Sigmoid colon (tissue), 7 donors: ENCODE results near the gene SPSB1. TPM values are rescaled to one million over a fixed set of nuclear protein-coding genes. Genes with fewer than 3 reads are reported as not detected.
A peak's percentile ranks its signal among the peaks of the same experiment; 100 is the strongest.

Experiments
- DNase-seq: peaks from one replicate; pipeline ENCODE4 v3.0.0-alpha.2; 2019
- H3K27ac ChIP-seq, 4 donors: fragments of 200-600 bp; sonication (generic); one replicate each; pipeline ENCODE4 v1.5.1; 2016 to 2019; ENCODE audit warnings: mild to moderate bottlenecking in 1 of 4
- H3K27me3 ChIP-seq, 3 donors: fragments of 200-600 bp; sonication (generic); one replicate each; pipeline ENCODE4 v1.5.1; 2019; ENCODE audit warnings: mild to moderate bottlenecking in 1 of 3
- H3K36me3 ChIP-seq, 4 donors: fragments of 200-600 bp; sonication (generic); one replicate each; pipeline ENCODE4 v1.5.1; 2016 to 2019
- H3K4me1 ChIP-seq, 4 donors: fragments of 200-600 bp; sonication (generic); one replicate each; pipeline ENCODE4 v1.5.1; 2017 to 2019
- H3K4me3 ChIP-seq, 4 donors: fragments of 200-600 bp; sonication (generic); one replicate each; pipeline ENCODE4 v1.5.1; 2017 to 2019; ENCODE audit warnings: mild to moderate bottlenecking in 2 of 4, moderate library complexity in 1 of 4
- H3K9me3 ChIP-seq, 4 donors: fragments of 200-600 bp in 3 of 4; sonication (generic) in 3 of 4; one replicate each; pipeline versions ENCODE4 v1.5.1 to v1.6.1; 2013 to 2019
- CTCF ChIP-seq, 4 experiments: fragments of 450-650 bp in 3 of 4; fragments of 200-600 bp in 1 of 4; IDR thresholded peaks; one replicate each; pipeline ENCODE4 v1.5.1; 2016 to 2019; ENCODE audit warnings: antibody characterized with exemption in 4 of 4, mild to moderate bottlenecking in 3 of 4, moderate library complexity in 2 of 4
- EP300 ChIP-seq, 4 donors: sonication (generic); formaldehyde crosslinking; IDR thresholded peaks; one replicate each; pipeline ENCODE4 v1.6.1; 2017; ENCODE audit warnings: antibody characterized with exemption in 4 of 4
- POLR2A ChIP-seq, 2 donors: fragments of 450-650 bp; IDR thresholded peaks; one replicate each; pipeline ENCODE4 v1.6.1; 2016; ENCODE audit warnings: antibody characterized with exemption in 2 of 2, mild to moderate bottlenecking in 2 of 2, moderate library complexity in 2 of 2
- POLR2AphosphoS5 ChIP-seq, 4 donors: sonication (generic); formaldehyde crosslinking; IDR thresholded peaks; one replicate each; pipeline ENCODE4 v1.6.1; 2017; ENCODE audit warnings: antibody characterized with exemption in 4 of 4
- WGBS, 2 donors: extraction: QIAGEN DNeasy Blood & Tissue Kit; methylation state at CpG; one replicate each; pipeline ENCODE4 v1.1.7; 2013; 5-methylcytosine and 5-hydroxymethylcytosine counted together
- intact Hi-C: fragments of 100-400 bp; cut with DNase I; formaldehyde crosslinking; loops from one replicate; pipeline ENCODE4 v1.15.1; 2023
- polyA plus RNA-seq, 3 donors: library from polyadenylated mRNA; stranded (reverse); fragments of 200-250 nt; gene quantifications; one replicate each; pipeline ENCODE4 v1.2.3, GENCODE V29; 2013
- total RNA-seq, 4 donors: library from RNA; depleted of rRNA; stranded (reverse); fragments of >200 nt; gene quantifications; one replicate each; pipeline ENCODE4 v1.1.0, GENCODE V29; 2016
- donor health status: healthy with polysubstance abuse.
- donor health status: Bipolar disorder and iron deficiency.
- donor health status: healthy.

SPSB1 gene
- total and polyA plus RNA-seq, 7 donors: 17.4 to 34.3 (median 26.4) TPM

- no peaks in the 10 kb centered on the region for H3K27me3 ChIP-seq
- intact Hi-C loops: no loop called here
- DNase-seq: no peak
- TF ChIP-seq CTCF (IDR thresholded peaks at IDR 0.05) (no peak), POLR2AphosphoS5 (IDR thresholded peaks at IDR 0.05) (no peak), EP300 (IDR thresholded peaks at IDR 0.05) (no peak), POLR2A (IDR thresholded peaks at IDR 0.05) (no peak)
- 24 to 50% methylated on average over 23 of the region's 23 CpGs for WGBS, 2 donors
- no peak overlapping the region for H3K27ac ChIP-seq
- no peak overlapping the region for H3K4me3 ChIP-seq
- no peaks in the 10 kb centered on the region for H3K36me3 ChIP-seq
- peaks cover 0 to 33% (median 28%) of the 10 kb centered on the region in 4 donors for H3K4me1 ChIP-seq
- H3K9me3 ChIP-seq: no peaks in the 10 kb centered on the region
Measured at GRCh38 chr1:9279172-9279840, 13.4 kb upstream of the SPSB1 start.

- H3K27ac ChIP-seq: peak overlapping the region in 1 of 4 donors; percentile 14
- peak; percentile 82 for DNase-seq
Measured at GRCh38 chr1:9280015-9280860, 12.5 kb upstream of the SPSB1 start.

GRCh38 chr1:9281071-9281827, 11.4 kb upstream of the SPSB1 start:
- Histone ChIP-seq H3K36me3 (no peaks in the 10 kb centered on the region), H3K27ac (peak overlapping the region in 1 of 4 donors; percentile 14), H3K4me3 (no peak overlapping the region), H3K27me3 (no peaks in the 10 kb centered on the region), H3K4me1 (peaks cover 0 to 24% (median 19%) of the 10 kb centered on the region in 4 donors), H3K9me3 (no peaks in the 10 kb centered on the region)
- intact Hi-C loops: no loop called here
- 85 to 86% methylated on average over 19 of the region's 19 CpGs for WGBS, 2 donors
- TF ChIP-seq POLR2AphosphoS5 (IDR thresholded peaks at IDR 0.05) (no peak), EP300 (IDR thresholded peaks at IDR 0.05) (no peak), POLR2A (IDR thresholded peaks at IDR 0.05) (no peak), CTCF (IDR thresholded peaks at IDR 0.05) (no peak)
- no peak for DNase-seq

More at GRCh38 chr1:9280015-9280860, 12.5 kb upstream of the SPSB1 start:
- TF ChIP-seq CTCF (IDR thresholded peaks at IDR 0.05) (no peak), POLR2AphosphoS5 (IDR thresholded peaks at IDR 0.05) (no peak), EP300 (IDR thresholded peaks at IDR 0.05) (no peak), POLR2A (IDR thresholded peaks at IDR 0.05) (no peak)
- Histone ChIP-seq H3K9me3 (no peaks in the 10 kb centered on the region), H3K4me3 (no peak overlapping the region), H3K27me3 (no peaks in the 10 kb centered on the region), H3K36me3 (no peaks in the 10 kb centered on the region), H3K4me1 (peaks cover 0 to 33% (median 27%) of the 10 kb centered on the region in 4 donors)
- intact Hi-C loops: no loop called here
- WGBS, 2 donors: 18 to 26% methylated on average over 36 of the region's 36 CpGs

GRCh38 chr1:9281908-9282695, 10.6 kb upstream of the SPSB1 start:
- 65 to 74% methylated on average over 12 of the region's 12 CpGs for WGBS, 2 donors
- DNase-seq: no peak
- intact Hi-C loops: no loop called here
- H3K27ac ChIP-seq: no peak overlapping the region
- H3K27me3 ChIP-seq: no peaks in the 10 kb centered on the region
- no peaks in the 10 kb centered on the region for H3K9me3 ChIP-seq
- H3K36me3 ChIP-seq: no peaks in the 10 kb centered on the region
- no peak for TF ChIP-seq POLR2AphosphoS5 (IDR thresholded peaks at IDR 0.05)
- no peak for TF ChIP-seq POLR2A (IDR thresholded peaks at IDR 0.05)
- no peak overlapping the region for H3K4me3 ChIP-seq
- H3K4me1 ChIP-seq: peaks cover 0 to 24% (median 19%) of the 10 kb centered on the region in 4 donors
